Immature natural killer cell (primary cell): Measurements from ENCODE around the gene CCDC81. TPM values are rescaled to one million over a fixed set of nuclear protein-coding genes. Genes with fewer than 3 reads are reported as not detected.
A peak's percentile ranks its signal among the peaks of the same experiment; 100 is the strongest.
"Not testable (repeated sequence)": the region's sequence is repeated elsewhere in the genome, so short reads cannot be mapped to it uniquely, and the experiment has no call there.

Experiments used
- DNase-seq, 3 donors: peaks; one replicate each; pipeline ENCODE4 v3.0.0; 2022; ENCODE audit warnings: mixed read lengths in 1 of 3
- H3K27ac Mint-ChIP-seq, 6 donors: one replicate each; pipeline ENCODE4 v1.8.0; 2020; ENCODE audit warnings: mixed read lengths in 6 of 6, mild to moderate bottlenecking in 5 of 6, inconsistent platforms in 4 of 6, moderate library complexity in 3 of 6
- H3K27me3 Mint-ChIP-seq, 3 donors: one replicate each; pipeline ENCODE4 v1.8.0; 2020 to 2021; ENCODE audit warnings: low read depth in 3 of 3, mild to moderate bottlenecking in 3 of 3, mixed read lengths in 3 of 3, moderate library complexity in 3 of 3, inconsistent platforms in 1 of 3
- H3K36me3 Mint-ChIP-seq, 3 donors: one replicate each; pipeline ENCODE4 v1.8.0; 2020; ENCODE audit warnings: mixed read lengths in 3 of 3, inconsistent platforms in 2 of 3, mild to moderate bottlenecking in 2 of 3
- H3K4me1 Mint-ChIP-seq, 2 donors: one replicate each; pipeline ENCODE4 v1.8.0; 2020; ENCODE audit warnings: inconsistent platforms in 2 of 2, mild to moderate bottlenecking in 2 of 2, mixed read lengths in 2 of 2, moderate library complexity in 1 of 2
- H3K4me3 Mint-ChIP-seq, 5 donors: one replicate each; pipeline ENCODE4 v1.8.0; 2020; ENCODE audit warnings: mild to moderate bottlenecking in 5 of 5, mixed read lengths in 5 of 5, inconsistent platforms in 3 of 5, moderate library complexity in 3 of 5
- H3K9me3 Mint-ChIP-seq, 6 donors: one replicate each; pipeline ENCODE4 v1.8.0; 2020; ENCODE audit warnings: mild to moderate bottlenecking in 6 of 6, mixed read lengths in 6 of 6, inconsistent platforms in 4 of 6, moderate library complexity in 3 of 6
- polyA plus RNA-seq, 3 donors: library from polyadenylated mRNA; unstranded; fragments of 300-500 nt; fragmentation: Illumina TruSeq; gene quantifications; one replicate each; pipeline ENCODE4 v1.2.3, GENCODE V29; 2021

The CCDC81 gene
- polyA plus RNA-seq, 3 donors from 2014 or later: 0.13 to 0.40 TPM; not detected in 1

GRCh38 chr11:86403458-86403857, 28.8 kb downstream of the CCDC81 start:
- no peak overlapping the region for H3K4me3 Mint-ChIP-seq
- peaks cover 0 to 7% (median 0%) of the 10 kb centered on the region in 3 donors for H3K36me3 Mint-ChIP-seq
- peaks cover 0 to 2% (median 1%) of the 10 kb centered on the region in 3 donors for H3K27me3 Mint-ChIP-seq
- no peak overlapping the region for H3K27ac Mint-ChIP-seq
- no peaks in the 10 kb centered on the region for H3K9me3 Mint-ChIP-seq
- peaks cover 0 to 1% of the 10 kb centered on the region in 2 donors for H3K4me1 Mint-ChIP-seq
- no peak for DNase-seq

GRCh38 chr11:86408845-86409244, 34.2 kb downstream of the CCDC81 start:
- H3K4me3 Mint-ChIP-seq: no peak overlapping the region
- H3K4me1 Mint-ChIP-seq: no peaks in the 10 kb centered on the region

GRCh38 chr11:86414032-86414431, 39.3 kb downstream of the CCDC81 start:
- H3K27me3 Mint-ChIP-seq: peaks cover 0 to 2% (median 2%) of the 10 kb centered on the region in 3 donors
- no peak for DNase-seq
- H3K36me3 Mint-ChIP-seq: peaks cover 0 to 16% (median 2%) of the 10 kb centered on the region in 3 donors
- H3K4me3 Mint-ChIP-seq: no peak overlapping the region
- H3K4me1 Mint-ChIP-seq: no peaks in the 10 kb centered on the region
- H3K9me3 Mint-ChIP-seq: no peaks in the 10 kb centered on the region
- no peak overlapping the region for H3K27ac Mint-ChIP-seq

More at GRCh38 chr11:86408845-86409244, 34.2 kb downstream of the CCDC81 start:
- no peaks in the 10 kb centered on the region for H3K9me3 Mint-ChIP-seq
- H3K27me3 Mint-ChIP-seq: peaks cover 0 to 3% (median 0%) of the 10 kb centered on the region in 3 donors
- H3K36me3 Mint-ChIP-seq: peaks cover 0 to 19% (median 2%) of the 10 kb centered on the region in 3 donors
- DNase-seq: no peak
- H3K27ac Mint-ChIP-seq: no peak overlapping the region

GRCh38 chr11:86415026-86415425, 40.3 kb downstream of the CCDC81 start:
- Mint-ChIP-seq H3K27me3 (peaks cover 0 to 2% (median 2%) of the 10 kb centered on the region in 3 donors), H3K9me3 (no peaks in the 10 kb centered on the region), H3K4me1 (no peaks in the 10 kb centered on the region), H3K36me3 (peaks cover 0 to 16% (median 0%) of the 10 kb centered on the region in 3 donors), H3K27ac (no peak overlapping the region), H3K4me3 (no peak overlapping the region)
- DNase-seq: no peak

- no peak for DNase-seq
- Mint-ChIP-seq H3K27me3 (peaks cover 0 to 2% (median 2%) of the 10 kb centered on the region in 3 donors), H3K4me1 (no peaks in the 10 kb centered on the region), H3K36me3 (peaks cover 0 to 9% (median 0%) of the 10 kb centered on the region in 3 donors), H3K27ac (no peak overlapping the region), H3K4me3 (no peak overlapping the region), H3K9me3 (no peaks in the 10 kb centered on the region)
These were observed 41.8 kb downstream of the CCDC81 start for GRCh38 chr11:86416494-86416893.

GRCh38 chr11:86416951-86417350, 42.3 kb downstream of the CCDC81 start:
- H3K9me3 Mint-ChIP-seq, DNase-seq, H3K36me3 Mint-ChIP-seq, H3K4me1 Mint-ChIP-seq, H3K27ac Mint-ChIP-seq, H3K4me3 Mint-ChIP-seq, H3K27me3 Mint-ChIP-seq: not testable (repeated sequence)

GRCh38 chr11:86418106-86418505, 43.4 kb downstream of the CCDC81 start:
- Mint-ChIP-seq H3K27me3 (peaks cover 0 to 2% (median 0%) of the 10 kb centered on the region in 3 donors), H3K36me3 (peaks cover 0 to 8% (median 5%) of the 10 kb centered on the region in 3 donors), H3K9me3 (no peaks in the 10 kb centered on the region), H3K27ac (no peak overlapping the region), H3K4me3 (no peak overlapping the region), H3K4me1 (no peaks in the 10 kb centered on the region)
- no peak for DNase-seq

- H3K9me3 Mint-ChIP-seq: no peaks in the 10 kb centered on the region
- peak overlapping the region in 1 of 6 donors; percentile 14 for H3K27ac Mint-ChIP-seq
- H3K27me3 Mint-ChIP-seq: peaks cover 0 to 2% (median 0%) of the 10 kb centered on the region in 3 donors
These were observed 43.8 kb downstream of the CCDC81 start for GRCh38 chr11:86418513-86418912.

GRCh38 chr11:86418917-86419316, 44.2 kb downstream of the CCDC81 start:
- no peak overlapping the region for H3K4me3 Mint-ChIP-seq
- no peaks in the 10 kb centered on the region for H3K4me1 Mint-ChIP-seq
- H3K27me3 Mint-ChIP-seq: peaks cover 0 to 3% (median 0%) of the 10 kb centered on the region in 3 donors
- DNase-seq: no peak
- H3K36me3 Mint-ChIP-seq: peaks cover under 1 to 12% (median 4%) of the 10 kb centered on the region in 3 donors
- H3K27ac Mint-ChIP-seq: no peak overlapping the region
- no peaks in the 10 kb centered on the region for H3K9me3 Mint-ChIP-seq

More at GRCh38 chr11:86418513-86418912, 43.8 kb downstream of the CCDC81 start:
- DNase-seq: no peak
- Mint-ChIP-seq H3K4me1 (no peaks in the 10 kb centered on the region), H3K36me3 (peaks cover 0 to 11% (median 5%) of the 10 kb centered on the region in 3 donors), H3K4me3 (no peak overlapping the region)

GRCh38 chr11:86421946-86422345, 47.3 kb downstream of the CCDC81 start:
- H3K27ac Mint-ChIP-seq: no peak overlapping the region
- H3K4me1 Mint-ChIP-seq: no peaks in the 10 kb centered on the region
- peaks cover 0 to 3% (median 2%) of the 10 kb centered on the region in 3 donors for H3K27me3 Mint-ChIP-seq
- H3K4me3 Mint-ChIP-seq: no peak overlapping the region
- H3K9me3 Mint-ChIP-seq: peaks cover 0 to 9% (median 0%) of the 10 kb centered on the region in 6 donors
- no peak for DNase-seq
- peaks cover 4 to 18% (median 14%) of the 10 kb centered on the region in 3 donors for H3K36me3 Mint-ChIP-seq

GRCh38 chr11:86422371-86422770, 47.7 kb downstream of the CCDC81 start:
- peak overlapping the region in 1 of 6 donors; percentile 43 for H3K27ac Mint-ChIP-seq

GRCh38 chr11:86423488-86423887, 48.8 kb downstream of the CCDC81 start:
- not testable (repeated sequence) for H3K4me3 Mint-ChIP-seq, H3K27ac Mint-ChIP-seq, DNase-seq, H3K4me1 Mint-ChIP-seq, H3K9me3 Mint-ChIP-seq, H3K27me3 Mint-ChIP-seq
- H3K36me3 Mint-ChIP-seq: peaks cover 4 to 18% (median 17%) of the 10 kb centered on the region in 3 donors

More at GRCh38 chr11:86422371-86422770, 47.7 kb downstream of the CCDC81 start:
- Mint-ChIP-seq H3K36me3 (peaks cover 4 to 18% (median 17%) of the 10 kb centered on the region in 3 donors), H3K9me3 (peaks cover 0 to 9% (median 0%) of the 10 kb centered on the region in 6 donors), H3K4me1 (no peaks in the 10 kb centered on the region), H3K4me3 (no peak overlapping the region), H3K27me3 (peaks cover 0 to 3% (median 2%) of the 10 kb centered on the region in 3 donors)
- no peak for DNase-seq

- no peak overlapping the region for H3K4me3 Mint-ChIP-seq
- peaks cover 4 to 17% (median 13%) of the 10 kb centered on the region in 3 donors for H3K36me3 Mint-ChIP-seq
- no peak for DNase-seq
- H3K9me3 Mint-ChIP-seq: peaks cover 0 to 9% (median 2%) of the 10 kb centered on the region in 6 donors
- peaks cover 0 to 5% (median 2%) of the 10 kb centered on the region in 3 donors for H3K27me3 Mint-ChIP-seq
- H3K27ac Mint-ChIP-seq: no peak overlapping the region
- no peaks in the 10 kb centered on the region for H3K4me1 Mint-ChIP-seq
These were observed 52.8 kb downstream of the CCDC81 start for GRCh38 chr11:86427441-86427840.

- peak overlapping the region in 1 of 5 donors; percentile 82 for H3K4me3 Mint-ChIP-seq
- DNase-seq: no peak
- H3K27me3 Mint-ChIP-seq: peaks cover 0 to 3% (median 0%) of the 10 kb centered on the region in 3 donors
- peaks cover 0 to 5% (median 2%) of the 10 kb centered on the region in 6 donors for H3K9me3 Mint-ChIP-seq
- no peaks in the 10 kb centered on the region for H3K4me1 Mint-ChIP-seq
- H3K36me3 Mint-ChIP-seq: peaks cover 0 to 4% (median 3%) of the 10 kb centered on the region in 3 donors
- H3K27ac Mint-ChIP-seq: peak overlapping the region in 1 of 6 donors; percentile 25
These were observed 56.6 kb downstream of the CCDC81 start for GRCh38 chr11:86431258-86431657.
